WTC11 (cell line): ENCODE measurements around the gene ACOT4.
"Not testable (repeated sequence)": the region's sequence is repeated elsewhere in the genome, so short reads cannot be mapped to it uniquely, and the experiment has no call there.

Experiments used
- ATF6 ChIP-seq: sonication (generic); formaldehyde crosslinking; IDR thresholded peaks from 2 replicates; pipeline ENCODE4 v1.8.1; 2023; ENCODE audit warnings: mild to moderate bottlenecking, missing genetic modification reagents
- CBFB ChIP-seq: sonication (generic); formaldehyde crosslinking; IDR thresholded peaks from 2 replicates; pipeline ENCODE4 v1.8.1; 2022; ENCODE audit warnings: mild to moderate bottlenecking, low read depth, missing genetic modification reagents
- CTCF ChIP-seq: fragments of 200-600 bp; IDR thresholded peaks from 2 replicates; pipeline ENCODE4 v1.8.0; 2022; ENCODE audit warnings: antibody characterized with exemption
- E2F1 ChIP-seq: sonication (generic); formaldehyde crosslinking; IDR thresholded peaks from 2 replicates; pipeline ENCODE4 v1.8.0; 2022; ENCODE audit warnings: mild to moderate bottlenecking, missing genetic modification reagents
- ELF4 ChIP-seq: sonication (generic); formaldehyde crosslinking; IDR thresholded peaks from 2 replicates; pipeline ENCODE4 v1.8.1; 2022; ENCODE audit warnings: low read depth, mild to moderate bottlenecking, moderate library complexity, missing genetic modification reagents
- HMGXB4 ChIP-seq: sonication (generic); formaldehyde crosslinking; IDR thresholded peaks from 2 replicates; pipeline ENCODE4 v1.8.1; 2023; ENCODE audit warnings: mild to moderate bottlenecking, moderate library complexity, missing genetic modification reagents
- MAX ChIP-seq: sonication (generic); formaldehyde crosslinking; IDR thresholded peaks from 2 replicates; pipeline ENCODE4 v1.8.0; 2022; ENCODE audit warnings: mild to moderate bottlenecking, missing genetic modification reagents
- NFYB ChIP-seq: sonication (generic); formaldehyde crosslinking; conservative IDR thresholded peaks from 2 replicates; pipeline ENCODE4 v1.8.0; 2022; ENCODE audit warnings: low read depth, missing genetic modification reagents
- NR2C2 ChIP-seq: sonication (generic); formaldehyde crosslinking; IDR thresholded peaks from 2 replicates; pipeline ENCODE4 v1.8.0; 2022; ENCODE audit warnings: mild to moderate bottlenecking, missing genetic modification reagents
- STAT6 ChIP-seq: sonication (generic); formaldehyde crosslinking; conservative IDR thresholded peaks from 2 replicates; pipeline ENCODE4 v1.8.1; 2023; ENCODE audit warnings: mild to moderate bottlenecking, low read depth, missing genetic modification reagents, moderate library complexity
- ZNF512 ChIP-seq: sonication (generic); formaldehyde crosslinking; IDR thresholded peaks from 2 replicates; pipeline ENCODE4 v1.8.1; 2022; ENCODE audit warnings: missing genetic modification reagents, borderline replicate concordance

- not testable (repeated sequence) for TF ChIP-seq ATF6 (CRISPR knock-in tag); CTCF; E2F1; ZNF512 (CRISPR knock-in tag); MAX (CRISPR knock-in tag); ELF4; HMGXB4 (CRISPR knock-in tag); NFYB; NR2C2 (CRISPR knock-in tag); STAT6 (CRISPR knock-in tag); CBFB
Observed at GRCh38 chr14:73542961-73543360, 48.7 kb upstream of the ACOT4 start.
